Neuronal stem cell (in vitro differentiated cells): ENCODE data around the gene TGM2.

Source experiments
- DNase-seq: peaks from one replicate; pipeline ENCODE4 v3.0.0-alpha.2; 2013; ENCODE audit warnings: low spot score
- H2AFZ ChIP-seq: one replicate; pipeline ENCODE4 v1.6.1; 2013; ENCODE audit warnings: mild to moderate bottlenecking, low read length, inconsistent platforms
- H2AK5ac ChIP-seq: 2 replicates; pipeline ENCODE4 v1.6.1; 2013; ENCODE audit warnings: low read depth, mild to moderate bottlenecking, inconsistent platforms, low read length, moderate library complexity, mixed read lengths
- H2BK120ac ChIP-seq: 2 replicates; pipeline ENCODE4 v1.6.1; 2013; ENCODE audit warnings: low read depth, mild to moderate bottlenecking, inconsistent platforms, low read length, moderate library complexity, mixed read lengths
- H2BK12ac ChIP-seq: one replicate; pipeline ENCODE4 v1.6.1; 2013; ENCODE audit warnings: low read length, inconsistent platforms
- H2BK15ac ChIP-seq: 2 replicates; pipeline ENCODE4 v1.6.1; 2013; ENCODE audit warnings: mild to moderate bottlenecking, low read length, inconsistent platforms, mixed read lengths
- H2BK5ac ChIP-seq: one replicate; pipeline ENCODE4 v1.6.1; 2013; ENCODE audit warnings: inconsistent platforms, mild to moderate bottlenecking, low read length, moderate library complexity
- H3K14ac ChIP-seq: one replicate; pipeline ENCODE4 v1.6.1; 2013; ENCODE audit warnings: low read length, inconsistent platforms
- H3K18ac ChIP-seq: 2 replicates; pipeline ENCODE4 v1.6.1; 2013; ENCODE audit warnings: low read length, inconsistent platforms
- H3K23ac ChIP-seq: 2 replicates; pipeline ENCODE4 v1.6.1; 2013; ENCODE audit warnings: low read depth, mild to moderate bottlenecking, mixed read lengths, low read length, inconsistent platforms; ENCODE audit not compliant: poor library complexity
- H3K27ac ChIP-seq: replicated peaks from 3 replicates; pipeline ENCODE4 v1.5.1; 2013; ENCODE audit warnings: low read length, inconsistent platforms
- H3K27me3 ChIP-seq, 3 experiments: 2 replicates each; pipeline ENCODE4 v1.6.1; 2013; ENCODE audit warnings: low read length in 3 of 3, mild to moderate bottlenecking in 2 of 3, inconsistent platforms in 1 of 3, low read depth in 1 of 3, mixed read lengths in 1 of 3, moderate library complexity in 1 of 3; ENCODE audit not compliant: control insufficient read depth in 3 of 3, insufficient read depth in 3 of 3
- H3K36me3 ChIP-seq, 2 donors: replicated peaks in 1 of 2; 2 replicates each; pipeline ENCODE4 v1.6.1; 2013; ENCODE audit warnings: low read length in 2 of 2; ENCODE audit not compliant: control insufficient read depth in 2 of 2, insufficient read depth in 2 of 2
- H3K4ac ChIP-seq: 2 replicates; pipeline ENCODE4 v1.6.1; 2013; ENCODE audit warnings: inconsistent platforms, mild to moderate bottlenecking, low read length, moderate library complexity
- H3K4me1 ChIP-seq, 2 donors: 1 replicate in 1 of 2; 2 replicates in 1 of 2; pipeline ENCODE4 v1.6.1; 2013; ENCODE audit warnings: low read length in 2 of 2, low read depth in 1 of 2; ENCODE audit not compliant: control insufficient read depth in 2 of 2, insufficient read depth in 1 of 2
- H3K4me2 ChIP-seq: one replicate; pipeline ENCODE4 v1.6.1; 2013; ENCODE audit warnings: mild to moderate bottlenecking, low read length, inconsistent platforms; ENCODE audit not compliant: insufficient read depth, poor library complexity, severe bottlenecking
- H3K4me3 ChIP-seq, 2 donors: 2 replicates each; pipeline ENCODE4 v1.5.1; 2013; ENCODE audit warnings: low read length in 2 of 2, mild to moderate bottlenecking in 2 of 2, inconsistent platforms in 1 of 2, moderate library complexity in 1 of 2
- H3K79me1 ChIP-seq: one replicate; pipeline ENCODE4 v1.6.1; 2013; ENCODE audit warnings: low read depth, mild to moderate bottlenecking, inconsistent platforms, low read length, moderate library complexity
- H3K9ac ChIP-seq: one replicate; pipeline ENCODE4 v1.6.1; 2013; ENCODE audit warnings: mild to moderate bottlenecking, low read depth, low read length, inconsistent platforms; ENCODE audit not compliant: poor library complexity
- H3K9me3 ChIP-seq, 2 donors: replicated peaks in 1 of 2; 2 replicates each; pipeline versions ENCODE3 to v1.6.1; 2013; ENCODE audit warnings: low read length in 2 of 2, mild to moderate bottlenecking in 2 of 2, inconsistent platforms in 1 of 2, low read depth in 1 of 2, mixed read lengths in 1 of 2, moderate library complexity in 1 of 2; ENCODE audit not compliant: control insufficient read depth in 2 of 2, insufficient read depth in 1 of 2
- H4K8ac ChIP-seq: one replicate; pipeline ENCODE4 v1.6.1; 2013; ENCODE audit warnings: low read depth, mild to moderate bottlenecking, inconsistent platforms, low read length, moderate library complexity
- H4K91ac ChIP-seq: one replicate; pipeline ENCODE4 v1.6.1; 2013; ENCODE audit warnings: low read length, low read depth, mild to moderate bottlenecking, inconsistent platforms; ENCODE audit not compliant: poor library complexity
- WGBS, 2 donors: extraction: QIAGEN DNeasy Blood & Tissue Kit; methylation state at CpG; one replicate each; pipeline ENCODE4 v1.1.7; 2013; ENCODE audit warnings: missing lambda C conversion rate in 2 of 2, mixed read lengths in 1 of 2; ENCODE audit not compliant: insufficient read length in 2 of 2, insufficient replicate concordance in 1 of 2; ENCODE audit errors: extremely low coverage in 2 of 2; 5-methylcytosine and 5-hydroxymethylcytosine counted together

The TGM2 gene

DNA sequence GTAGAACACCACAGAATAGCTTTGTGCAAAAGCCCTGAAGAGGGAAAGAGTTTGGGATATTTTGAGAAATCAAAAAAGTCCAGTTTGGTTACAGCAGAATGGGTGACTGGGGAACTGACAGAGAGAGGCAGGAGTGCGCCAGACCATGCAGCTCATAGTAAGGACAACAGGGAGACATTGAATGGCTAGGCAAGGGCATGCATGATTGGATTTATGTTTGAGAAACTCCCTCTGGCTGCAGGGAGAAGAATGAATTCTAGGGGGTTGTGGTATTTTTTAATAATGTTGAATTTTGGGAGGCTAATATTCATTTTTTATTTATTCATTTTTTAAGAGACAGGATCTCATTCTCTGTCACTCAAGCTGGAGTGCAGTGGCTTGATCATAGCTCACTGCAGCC, 49.9 kb downstream of the TGM2 start:
- H3K9me3 ChIP-seq, result no peaks in the 10 kb centered on the region
- H3K4me3 ChIP-seq, result no peak overlapping the region
- no peak overlapping the region for H3K4ac ChIP-seq
- H2BK15ac ChIP-seq, result no peak overlapping the region
- no peak overlapping the region for H2BK120ac ChIP-seq
- no peaks in the 10 kb centered on the region for H3K36me3 ChIP-seq
- H4K8ac ChIP-seq, result no peak overlapping the region
- no peak overlapping the region for H3K4me2 ChIP-seq
- H3K4me1 ChIP-seq, result no peaks in the 10 kb centered on the region
- no peak overlapping the region for H3K14ac ChIP-seq
- H3K9ac ChIP-seq, result no peak overlapping the region
- H3K27ac ChIP-seq, result no peak overlapping the region
- H4K91ac ChIP-seq, result no peak overlapping the region
- no peak for DNase-seq
- WGBS, 2 donors, result no CpG with 5 or more reads among the region's 1 CpG
- H3K18ac ChIP-seq, result no peak overlapping the region
- no peak overlapping the region for H3K23ac ChIP-seq
- H3K79me1 ChIP-seq, result no peaks in the 10 kb centered on the region
- H2AK5ac ChIP-seq, result no peak overlapping the region
- H3K27me3 ChIP-seq, result no peaks in the 10 kb centered on the region
- no peak overlapping the region for H2AFZ ChIP-seq
- no peak overlapping the region for H2BK12ac ChIP-seq
- no peak overlapping the region for H2BK5ac ChIP-seq

DNA sequence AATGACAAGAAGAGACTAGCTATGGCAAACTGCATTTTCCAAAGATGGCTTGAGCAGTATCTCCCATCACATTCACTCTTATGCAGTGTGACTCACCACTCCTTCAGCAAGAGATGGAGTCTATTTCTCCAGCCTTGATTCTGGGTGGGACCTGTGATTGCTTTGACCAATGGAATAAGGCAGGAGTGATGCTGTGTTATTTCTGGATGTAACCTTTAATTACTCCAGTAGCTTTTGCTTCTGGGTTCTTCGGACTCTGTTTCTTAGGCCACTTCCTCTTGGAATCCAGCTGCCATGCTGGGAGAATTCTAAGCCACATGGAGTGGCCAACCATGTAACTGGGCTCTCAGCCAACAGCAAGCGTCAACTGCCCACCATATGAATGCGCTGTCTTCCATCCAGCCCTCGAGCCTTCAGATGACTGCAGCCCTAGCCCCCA, 50.7 kb downstream of the TGM2 start:
- Histone ChIP-seq H2BK5ac (no peak overlapping the region), H3K23ac (no peak overlapping the region), H3K18ac (peak overlapping the region; percentile 80), H2BK120ac (no peak overlapping the region), H3K4me3 (no peak overlapping the region), H2BK15ac (no peak overlapping the region), H3K4ac (no peak overlapping the region), H3K4me2 (no peak overlapping the region), H3K79me1 (no peaks in the 10 kb centered on the region), H3K27ac (no peak overlapping the region), H2AK5ac (peak overlapping the region; percentile 63), H2AFZ (no peak overlapping the region), H3K14ac (no peak overlapping the region), H3K4me1 (no peaks in the 10 kb centered on the region), H2BK12ac (no peak overlapping the region), H4K91ac (no peak overlapping the region), H3K9me3 (no peaks in the 10 kb centered on the region), H4K8ac (no peak overlapping the region), H3K36me3 (no peaks in the 10 kb centered on the region), H3K9ac (no peak overlapping the region), H3K27me3 (no peaks in the 10 kb centered on the region)
- DNase-seq, result no peak
- no CpG with 5 or more reads among the region's 4 CpGs for WGBS, 2 donors

DNA sequence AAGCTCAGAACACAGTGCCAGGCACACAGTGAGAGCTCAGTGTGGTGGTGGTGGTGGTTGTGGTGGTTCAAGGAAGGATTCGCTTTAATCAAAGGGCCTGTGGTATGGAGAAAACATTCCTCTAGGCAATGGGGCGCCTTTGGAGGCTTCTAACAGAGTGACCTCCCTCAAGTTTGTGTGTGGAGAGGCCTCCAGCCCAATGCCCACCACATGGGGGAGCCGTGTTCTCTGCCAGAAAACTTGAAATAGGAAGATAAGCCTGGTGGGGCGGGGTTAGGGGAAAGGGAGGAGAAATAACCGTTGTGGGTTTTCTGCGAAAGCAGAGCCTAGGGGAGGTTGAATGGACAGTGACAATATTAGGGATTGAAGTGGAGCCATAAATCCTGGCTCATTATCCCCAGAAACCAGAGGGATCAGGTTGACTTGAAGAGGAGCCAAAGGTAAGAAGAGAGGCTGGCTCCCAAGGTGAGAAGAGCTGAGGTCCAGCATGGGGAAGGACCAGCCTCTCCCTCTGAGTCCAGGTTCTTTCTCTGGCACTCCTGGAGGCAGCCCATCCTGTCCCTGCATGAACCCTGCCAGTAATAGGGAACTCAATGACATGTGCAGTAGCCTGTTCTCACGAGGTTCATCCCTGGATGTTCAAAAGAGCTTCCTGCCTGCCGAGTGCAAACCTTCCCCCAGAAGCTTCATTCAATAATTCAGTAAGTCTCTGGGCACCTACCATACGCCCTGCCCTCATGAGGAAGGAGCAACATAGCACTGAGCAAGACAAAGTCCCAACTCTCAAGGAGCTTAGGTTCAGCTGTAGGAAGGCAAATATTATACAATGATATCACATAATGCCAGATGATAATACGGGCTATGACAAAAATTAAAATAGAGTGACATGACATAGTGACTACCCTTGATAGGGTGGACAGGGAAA, 51.4 kb downstream of the TGM2 start:
- no peak overlapping the region for H4K91ac ChIP-seq
- no peak overlapping the region for H2BK12ac ChIP-seq
- no peak overlapping the region for H3K4me2 ChIP-seq
- no peak overlapping the region for H3K23ac ChIP-seq
- no peak overlapping the region for H3K4me3 ChIP-seq
- no peak overlapping the region for H3K14ac ChIP-seq
- H3K9ac ChIP-seq, result no peak overlapping the region
- no peaks in the 10 kb centered on the region for H3K79me1 ChIP-seq
- H3K4me1 ChIP-seq, result no peaks in the 10 kb centered on the region
- no peaks in the 10 kb centered on the region for H3K27me3 ChIP-seq
- no peaks in the 10 kb centered on the region for H3K36me3 ChIP-seq
- no peaks in the 10 kb centered on the region for H3K9me3 ChIP-seq
- no peak overlapping the region for H3K18ac ChIP-seq
- no peak overlapping the region for H2BK15ac ChIP-seq
- no peak overlapping the region for H2BK120ac ChIP-seq
- DNase-seq, result no peak
- H4K8ac ChIP-seq, result no peak overlapping the region
- H3K4ac ChIP-seq, result no peak overlapping the region
- no CpG with 5 or more reads among the region's 10 CpGs for WGBS, 2 donors
- no peak overlapping the region for H2AFZ ChIP-seq
- H2BK5ac ChIP-seq, result no peak overlapping the region
- no peak overlapping the region for H3K27ac ChIP-seq
- peak overlapping the region; percentile 72 for H2AK5ac ChIP-seq

GRCh38 chr20:38112930-38113294, 52.2 kb downstream of the TGM2 start:
- H4K8ac ChIP-seq, result no peak overlapping the region
- no peaks in the 10 kb centered on the region for H3K27me3 ChIP-seq
- no peaks in the 10 kb centered on the region for H3K4me1 ChIP-seq
- peak overlapping the region; percentile 19 for H3K23ac ChIP-seq
- DNase-seq, result no peak
- no peak overlapping the region for H2AFZ ChIP-seq
- H3K79me1 ChIP-seq, result no peaks in the 10 kb centered on the region
- H3K27ac ChIP-seq, result no peak overlapping the region
- no peak overlapping the region for H2BK12ac ChIP-seq
- peak overlapping the region; percentile 52 for H2BK120ac ChIP-seq
- no peak overlapping the region for H3K4me3 ChIP-seq
- no peaks in the 10 kb centered on the region for H3K9me3 ChIP-seq
- no peak overlapping the region for H3K4ac ChIP-seq
- H3K36me3 ChIP-seq, result no peaks in the 10 kb centered on the region
- H3K9ac ChIP-seq, result no peak overlapping the region
- WGBS, 2 donors, result no CpG with 5 or more reads among the region's 8 CpGs
- no peak overlapping the region for H4K91ac ChIP-seq
- no peak overlapping the region for H3K14ac ChIP-seq
- H3K18ac ChIP-seq, result no peak overlapping the region
- H2BK15ac ChIP-seq, result no peak overlapping the region
- peak overlapping the region; percentile 72 for H2AK5ac ChIP-seq
- H2BK5ac ChIP-seq, result no peak overlapping the region
- no peak overlapping the region for H3K4me2 ChIP-seq
